Dendritic cell treated with granulocyte-macrophage colony-stimulating factor and Interleukin-4, amounts not matched to agents 40 ng/mL and 50 ng/mL, for 4 days (primary cell): Measurements from ENCODE around the gene MYPOP.

Experiments
- H3K27ac Mint-ChIP-seq: one replicate; pipeline ENCODE4 v1.8.0; 2022; ENCODE audit warnings: mild to moderate bottlenecking, mixed read lengths
- H3K27me3 Mint-ChIP-seq: one replicate; pipeline ENCODE4 v1.8.0; 2022; ENCODE audit warnings: mild to moderate bottlenecking, mixed read lengths
- H3K36me3 Mint-ChIP-seq: one replicate; pipeline ENCODE4 v1.8.0; 2022; ENCODE audit warnings: low read depth, mixed read lengths
- H3K4me1 Mint-ChIP-seq: one replicate; pipeline ENCODE4 v1.8.0; 2022; ENCODE audit warnings: low read depth, mixed read lengths
- H3K4me3 Mint-ChIP-seq: one replicate; pipeline ENCODE4 v1.8.0; 2022; ENCODE audit warnings: mild to moderate bottlenecking, moderate library complexity, mixed read lengths
- H3K9me3 Mint-ChIP-seq: one replicate; pipeline ENCODE4 v1.8.0; 2022; ENCODE audit warnings: mixed read lengths
- intact Hi-C: fragments of 100-400 bp; cut with micrococcal nuclease; formaldehyde crosslinking; loops from one replicate; pipeline ENCODE4 v1.15.0; 2022

The MYPOP gene, protein sequence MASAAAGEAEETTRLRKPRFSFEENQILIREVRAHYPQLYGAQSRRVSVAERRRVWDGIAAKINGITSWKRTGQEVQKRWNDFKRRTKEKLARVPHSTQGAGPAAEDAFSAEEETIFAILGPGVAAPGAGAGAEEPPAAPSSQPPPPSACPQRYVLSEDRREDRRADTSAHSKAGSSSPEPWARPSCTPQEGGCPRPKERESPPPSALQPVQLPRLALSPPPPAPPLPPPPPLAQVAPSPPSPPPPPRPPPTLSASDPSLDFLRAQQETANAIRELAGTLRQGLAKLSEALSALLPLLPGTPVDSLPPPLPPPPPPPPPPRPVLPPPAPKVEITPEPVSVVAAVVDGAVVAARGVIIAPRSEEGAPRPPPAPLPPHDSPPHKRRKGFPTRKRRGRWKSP

DNA sequence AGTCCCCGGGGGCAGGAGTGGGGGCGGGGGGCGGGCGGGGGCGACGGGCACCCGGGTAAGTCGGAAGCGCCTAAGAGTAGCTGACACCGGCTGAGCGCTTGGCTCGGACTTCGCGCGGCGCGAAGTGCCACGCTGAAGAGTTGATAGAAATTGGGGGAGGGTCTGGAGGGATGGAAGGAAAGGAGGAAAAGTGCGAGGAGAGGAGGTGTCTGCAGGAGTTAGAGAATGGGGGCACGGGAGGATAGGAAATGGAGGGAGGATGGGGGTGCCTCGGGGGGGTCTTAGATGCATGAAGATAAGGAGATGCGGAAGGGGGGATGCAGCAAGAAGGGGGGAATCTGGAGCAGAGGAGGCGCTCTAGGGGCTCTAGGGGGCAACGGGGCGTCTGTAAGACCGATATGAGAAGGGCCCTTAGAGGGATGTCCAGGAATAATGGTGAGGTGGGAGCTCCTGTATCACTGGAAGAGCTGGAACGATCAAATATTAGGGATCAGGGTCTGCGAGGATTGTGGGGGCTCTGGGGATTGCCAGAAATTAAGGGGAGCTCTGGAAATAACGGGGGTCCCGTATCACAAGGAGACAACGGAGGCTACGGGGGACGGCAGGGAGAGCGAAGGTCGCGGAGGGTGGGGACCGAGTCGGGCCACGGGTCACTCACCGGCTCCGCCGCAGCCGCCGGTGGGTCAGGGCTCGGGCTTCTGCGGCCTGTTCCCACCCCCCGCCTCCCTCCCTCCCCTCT, at the start of gene MYPOP:
Gene MYPOP, minus strand, starts transcription at position 702 of the 739 bp plus-strand sequence. CDS start 840 bp downstream, outside the sequence.
- H3K4me1 Mint-ChIP-seq, result peaks cover 36% of the 10 kb centered on the region
- intact Hi-C loops, result loop anchor here (10.0 kb wide), 1 partner anchor 93 kb away; the partner anchor contains the start of gene CCDC61
- peak within 1 kb of the TSS; percentile 97 for H3K4me3 Mint-ChIP-seq
- no peaks in the 10 kb centered on the region for H3K9me3 Mint-ChIP-seq
- peaks cover 16% of the 10 kb centered on the region for H3K27me3 Mint-ChIP-seq
- H3K36me3 Mint-ChIP-seq, result peaks cover 45% of the 10 kb centered on the region
- H3K27ac Mint-ChIP-seq, result peak within 1 kb of the TSS; percentile 83

DNA sequence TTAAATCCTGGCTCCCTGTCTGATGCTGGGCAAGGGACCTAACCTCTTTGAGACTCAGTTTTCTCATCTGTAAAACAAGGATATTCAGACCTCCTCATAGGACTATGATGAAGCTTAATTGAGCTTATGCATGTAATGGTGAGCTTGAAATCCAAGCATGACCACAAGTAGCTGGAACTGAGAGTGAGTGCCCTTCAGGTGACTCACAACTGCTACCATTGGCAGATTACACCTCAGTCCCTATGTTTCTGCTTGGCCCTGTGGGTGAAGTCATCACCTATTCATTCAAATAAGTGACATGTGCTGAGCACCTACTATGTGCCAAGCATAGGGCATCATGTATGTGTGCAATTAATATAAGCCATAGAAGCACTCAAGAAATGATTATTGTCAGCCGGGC, 45.5 kb upstream of the MYPOP start:
- peaks cover 3% of the 10 kb centered on the region for H3K4me1 Mint-ChIP-seq
- H3K4me3 Mint-ChIP-seq, result no peak overlapping the region
- H3K27ac Mint-ChIP-seq, result no peak overlapping the region
- H3K9me3 Mint-ChIP-seq, result peaks cover 1% of the 10 kb centered on the region
- no peaks in the 10 kb centered on the region for H3K36me3 Mint-ChIP-seq
- intact Hi-C loops, result no loop called here
- peaks cover 18% of the 10 kb centered on the region for H3K27me3 Mint-ChIP-seq

GRCh38 chr19:45940515-45940805, 38.0 kb upstream of the MYPOP start:
- Mint-ChIP-seq H3K9me3 (no peaks in the 10 kb centered on the region), H3K4me3 (no peak overlapping the region), H3K4me1 (no peaks in the 10 kb centered on the region), H3K27me3 (peaks cover 72% of the 10 kb centered on the region), H3K27ac (no peak overlapping the region), H3K36me3 (no peaks in the 10 kb centered on the region)
- intact Hi-C loops, result no loop called here

DNA sequence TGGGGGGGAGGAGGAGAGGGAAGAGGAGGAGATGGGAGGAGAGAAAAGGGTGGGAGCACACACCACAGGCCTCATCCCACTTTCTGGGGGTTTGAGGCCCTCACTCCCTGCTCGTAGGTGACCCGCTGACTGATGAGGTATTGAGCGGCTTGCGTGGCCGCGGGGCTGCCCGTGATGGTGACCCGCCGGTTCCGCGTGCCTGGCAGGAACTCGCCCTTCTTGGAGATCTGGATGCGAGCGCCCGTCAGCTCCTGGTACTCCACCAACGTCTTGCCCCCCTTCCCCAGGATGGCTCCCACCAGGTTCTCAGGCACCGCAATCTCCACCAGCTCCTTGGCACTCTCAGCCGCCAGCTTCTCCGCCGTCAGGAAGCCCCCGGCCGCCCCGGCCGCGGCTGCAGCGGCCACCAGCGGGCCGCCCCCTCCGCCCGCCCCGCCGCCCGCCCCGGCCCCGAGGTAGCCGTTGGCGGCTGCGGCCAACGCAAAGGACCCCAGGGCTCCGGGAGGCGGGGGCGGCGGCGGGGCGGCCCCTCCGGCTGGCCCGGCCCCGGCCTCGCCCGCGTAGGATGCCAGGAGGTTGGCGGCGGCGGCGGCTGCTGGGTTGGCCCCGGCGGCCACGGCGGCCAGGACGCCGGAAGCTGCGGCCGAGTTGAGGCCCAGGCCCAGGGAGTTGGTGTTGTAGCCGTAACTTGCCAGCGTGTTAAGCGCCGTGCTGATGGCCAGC, 37.5 kb upstream of the MYPOP start:
- Mint-ChIP-seq H3K4me3 (no peak overlapping the region), H3K9me3 (no peaks in the 10 kb centered on the region), H3K27ac (no peak overlapping the region), H3K27me3 (peaks cover 75% of the 10 kb centered on the region), H3K4me1 (no peaks in the 10 kb centered on the region), H3K36me3 (no peaks in the 10 kb centered on the region)
- intact Hi-C loops, result no loop called here

GRCh38 chr19:45938733-45939319, 36.4 kb upstream of the MYPOP start:
- Mint-ChIP-seq H3K4me1 (no peaks in the 10 kb centered on the region), H3K27me3 (peaks cover 77% of the 10 kb centered on the region)

GRCh38 chr19:45935267-45935666, 32.9 kb upstream of the MYPOP start:
- no peak overlapping the region for H3K27ac Mint-ChIP-seq
- H3K36me3 Mint-ChIP-seq, result no peaks in the 10 kb centered on the region
- peaks cover 70% of the 10 kb centered on the region for H3K27me3 Mint-ChIP-seq
- H3K4me3 Mint-ChIP-seq, result no peak overlapping the region
- intact Hi-C loops, result no loop called here
- H3K4me1 Mint-ChIP-seq, result no peaks in the 10 kb centered on the region
- H3K9me3 Mint-ChIP-seq, result no peaks in the 10 kb centered on the region

More at GRCh38 chr19:45938733-45939319, 36.4 kb upstream of the MYPOP start:
- Mint-ChIP-seq H3K27ac (no peak overlapping the region), H3K9me3 (no peaks in the 10 kb centered on the region), H3K36me3 (no peaks in the 10 kb centered on the region), H3K4me3 (no peak overlapping the region)
- intact Hi-C loops, result no loop called here

- no peaks in the 10 kb centered on the region for H3K4me1 Mint-ChIP-seq
- H3K4me3 Mint-ChIP-seq, result no peak overlapping the region
- H3K9me3 Mint-ChIP-seq, result no peaks in the 10 kb centered on the region
- no peak overlapping the region for H3K27ac Mint-ChIP-seq
- H3K27me3 Mint-ChIP-seq, result peaks cover 71% of the 10 kb centered on the region
- intact Hi-C loops, result no loop called here
- H3K36me3 Mint-ChIP-seq, result no peaks in the 10 kb centered on the region
Measured at GRCh38 chr19:45934551-45935230, 32.3 kb upstream of the MYPOP start.

GRCh38 chr19:45933759-45934158, 31.3 kb upstream of the MYPOP start:
- Mint-ChIP-seq H3K4me3 (no peak overlapping the region), H3K9me3 (no peaks in the 10 kb centered on the region), H3K27me3 (peaks cover 70% of the 10 kb centered on the region), H3K36me3 (no peaks in the 10 kb centered on the region), H3K4me1 (no peaks in the 10 kb centered on the region), H3K27ac (no peak overlapping the region)
- intact Hi-C loops, result no loop called here

- H3K27ac Mint-ChIP-seq, result no peak overlapping the region
Measured at GRCh38 chr19:45931055-45931454, 28.6 kb upstream of the MYPOP start.

GRCh38 chr19:45929247-45929646, 26.8 kb upstream of the MYPOP start:
- H3K4me1 Mint-ChIP-seq, result peaks cover 16% of the 10 kb centered on the region
- intact Hi-C loops, result no loop called here
- no peaks in the 10 kb centered on the region for H3K36me3 Mint-ChIP-seq
- peaks cover 39% of the 10 kb centered on the region for H3K27me3 Mint-ChIP-seq
- H3K9me3 Mint-ChIP-seq, result no peaks in the 10 kb centered on the region
- H3K4me3 Mint-ChIP-seq, result no peak overlapping the region
- no peak overlapping the region for H3K27ac Mint-ChIP-seq

More at GRCh38 chr19:45931055-45931454, 28.6 kb upstream of the MYPOP start:
- H3K27me3 Mint-ChIP-seq, result peaks cover 55% of the 10 kb centered on the region
- no peak overlapping the region for H3K4me3 Mint-ChIP-seq
- no peaks in the 10 kb centered on the region for H3K36me3 Mint-ChIP-seq
- peaks cover 16% of the 10 kb centered on the region for H3K4me1 Mint-ChIP-seq
- intact Hi-C loops, result no loop called here
- H3K9me3 Mint-ChIP-seq, result no peaks in the 10 kb centered on the region

DNA sequence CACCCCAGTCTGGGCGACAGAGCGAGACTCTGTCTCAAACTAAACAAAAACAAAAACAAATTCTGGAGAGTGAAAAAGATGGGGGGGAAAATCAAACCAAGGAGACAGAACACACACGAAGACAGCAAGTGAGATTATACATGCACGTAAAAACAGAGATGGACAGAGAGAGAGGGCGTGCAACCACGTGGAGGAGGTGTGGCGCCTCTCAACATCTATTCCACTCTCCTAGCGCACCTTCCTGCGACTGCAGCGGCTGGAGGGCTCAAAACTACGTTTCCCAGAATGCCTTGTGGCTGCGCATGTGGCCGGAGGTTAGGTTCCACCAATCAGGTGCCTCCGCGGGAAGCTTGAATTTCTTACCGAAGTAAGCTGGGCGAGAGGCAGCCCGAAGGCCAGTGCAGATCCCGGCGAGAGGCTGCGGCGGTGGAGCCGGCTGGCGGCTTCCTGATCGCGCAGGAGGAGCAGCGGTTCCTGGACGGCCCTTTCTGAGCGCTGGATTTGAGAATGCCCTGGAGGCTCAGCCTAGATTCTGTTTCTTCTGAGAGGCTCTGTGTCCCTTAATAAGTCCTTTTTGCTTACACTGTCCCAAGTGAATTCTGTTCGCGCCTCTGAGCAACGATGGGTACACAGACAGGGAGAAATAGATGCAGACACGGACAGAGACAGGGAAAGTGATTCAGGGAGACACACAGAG, 25.3 kb upstream of the MYPOP start:
- H3K4me1 Mint-ChIP-seq, result peaks cover 16% of the 10 kb centered on the region
- H3K36me3 Mint-ChIP-seq, result no peaks in the 10 kb centered on the region
- no peak overlapping the region for H3K4me3 Mint-ChIP-seq
- intact Hi-C loops, result no loop called here
- H3K27ac Mint-ChIP-seq, result no peak overlapping the region
- no peaks in the 10 kb centered on the region for H3K9me3 Mint-ChIP-seq
- peaks cover 34% of the 10 kb centered on the region for H3K27me3 Mint-ChIP-seq

DNA sequence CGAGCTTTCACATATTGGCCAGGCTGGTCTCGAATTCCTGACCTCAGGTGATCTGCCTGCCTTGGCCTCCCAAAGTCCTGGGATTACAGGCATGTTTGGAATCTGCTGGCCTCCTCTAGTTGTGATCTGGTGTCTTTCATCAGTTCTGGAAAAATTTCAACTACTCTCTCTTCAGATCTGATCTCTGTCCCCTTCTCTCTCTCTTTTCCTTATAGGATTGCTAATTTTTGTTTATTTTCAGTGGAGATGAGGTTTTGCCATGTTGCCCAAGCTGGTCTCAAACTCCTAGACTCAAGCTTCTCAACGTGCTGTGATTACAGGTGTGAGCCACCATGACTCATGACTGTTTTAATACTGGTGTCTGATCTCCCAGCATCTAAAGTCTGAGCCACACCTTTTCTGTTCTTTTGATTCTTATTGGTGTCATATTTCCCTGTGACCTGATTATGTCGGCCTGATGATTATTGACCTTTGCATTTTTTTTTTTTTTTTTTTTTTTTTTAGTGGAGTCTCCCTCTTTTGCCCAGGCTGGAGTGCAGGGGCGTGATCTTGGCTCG, 22.6 kb upstream of the MYPOP start:
- peaks cover 36% of the 10 kb centered on the region for H3K27me3 Mint-ChIP-seq
- H3K36me3 Mint-ChIP-seq, result no peaks in the 10 kb centered on the region
- no peaks in the 10 kb centered on the region for H3K9me3 Mint-ChIP-seq
- H3K27ac Mint-ChIP-seq, result no peak overlapping the region
- intact Hi-C loops, result no loop called here
- peaks cover 16% of the 10 kb centered on the region for H3K4me1 Mint-ChIP-seq
- no peak overlapping the region for H3K4me3 Mint-ChIP-seq

GRCh38 chr19:45922281-45922680, 19.9 kb upstream of the MYPOP start:
- no peaks in the 10 kb centered on the region for H3K36me3 Mint-ChIP-seq

More at GRCh38 chr19:45922281-45922680, 19.9 kb upstream of the MYPOP start:
- Mint-ChIP-seq H3K9me3 (no peaks in the 10 kb centered on the region), H3K4me1 (peaks cover 5% of the 10 kb centered on the region), H3K27ac (no peak overlapping the region), H3K4me3 (no peak overlapping the region), H3K27me3 (peaks cover 29% of the 10 kb centered on the region)
- intact Hi-C loops, result no loop called here
